CD14-positive monocyte (primary cell): ENCODE data around the gene DPP10. TPM values are rescaled to one million over a fixed set of nuclear protein-coding genes. Genes with fewer than 3 reads are reported as not detected.

Experiments
- DNase-seq, 3 donors: peaks; one replicate each; pipeline ENCODE4 v3.0.0-alpha.2; 2011 to 2022
- H2AFZ ChIP-seq: 2 replicates; pipeline ENCODE4 v1.6.0; 2012; ENCODE audit warnings: mild to moderate bottlenecking, low read depth, low read length, inconsistent platforms; ENCODE audit not compliant: insufficient read depth, poor library complexity, severe bottlenecking
- H3K27ac ChIP-seq, 2 donors: 1 replicate in 1 of 2; 2 replicates in 1 of 2; pipeline ENCODE4 v1.5.1; 2012 to 2013; ENCODE audit warnings: low read length in 2 of 2, control low read depth in 1 of 2, inconsistent platforms in 1 of 2, low read depth in 1 of 2, mild to moderate bottlenecking in 1 of 2
- H3K27me3 ChIP-seq, 2 donors: one replicate each; pipeline versions ENCODE4 v1.6.0 to v1.6.1; 2011 to 2013; ENCODE audit warnings: low read length in 2 of 2; ENCODE audit not compliant: control insufficient read depth in 2 of 2, insufficient read depth in 2 of 2
- H3K36me3 ChIP-seq, 2 donors: replicated peaks in 1 of 2; 1 replicate in 1 of 2; 2 replicates in 1 of 2; pipeline versions ENCODE4 v1.5.1 to v1.6.1; 2012 to 2013; ENCODE audit warnings: low read length in 2 of 2, control low read depth in 1 of 2, inconsistent platforms in 1 of 2, mild to moderate bottlenecking in 1 of 2; ENCODE audit not compliant: insufficient read depth in 2 of 2, control insufficient read depth in 1 of 2
- H3K4me1 ChIP-seq, 2 donors: 1 replicate in 1 of 2; 2 replicates in 1 of 2; pipeline versions ENCODE4 v1.5.1 to v1.6.1; 2012 to 2013; ENCODE audit warnings: low read length in 2 of 2, control low read depth in 1 of 2, inconsistent platforms in 1 of 2, mild to moderate bottlenecking in 1 of 2, moderate library complexity in 1 of 2; ENCODE audit not compliant: insufficient read depth in 2 of 2, control insufficient read depth in 1 of 2
- H3K4me2 ChIP-seq: replicated peaks from 2 replicates; pipeline ENCODE3; 2012; ENCODE audit warnings: low read length, moderate library complexity, mild to moderate bottlenecking; ENCODE audit not compliant: poor library complexity, severe bottlenecking; ENCODE audit errors: extremely low read depth
- H3K4me3 ChIP-seq, 3 experiments: fragments of 200-600 bp in 1 of 3; sonication (generic) in 1 of 3; replicated peaks in 1 of 3; 1 replicate in 2 of 3; 2 replicates in 1 of 3; pipeline ENCODE4 v1.5.1; 2011 to 2013; ENCODE audit warnings: low read length in 3 of 3, mild to moderate bottlenecking in 3 of 3, control low read depth in 2 of 3, low read depth in 2 of 3, inconsistent platforms in 1 of 3, moderate library complexity in 1 of 3
- H3K79me2 ChIP-seq: 2 replicates; pipeline ENCODE4 v1.6.0; 2012; ENCODE audit warnings: mild to moderate bottlenecking, control low read depth, inconsistent platforms, low read length, moderate library complexity; ENCODE audit not compliant: insufficient read depth
- H3K9ac ChIP-seq: 2 replicates; pipeline ENCODE4 v1.6.0; 2017; ENCODE audit warnings: low read length, mild to moderate bottlenecking; ENCODE audit not compliant: insufficient read depth, poor library complexity, severe bottlenecking
- H3K9me3 ChIP-seq, 2 donors: replicated peaks in 1 of 2; 1 replicate in 1 of 2; 2 replicates in 1 of 2; pipeline versions ENCODE4 v1.5.1 to v1.6.1; 2012 to 2013; ENCODE audit warnings: low read length in 2 of 2, control low read depth in 1 of 2; ENCODE audit not compliant: control insufficient read depth in 1 of 2, insufficient read depth in 1 of 2
- H4K20me1 ChIP-seq: 2 replicates; pipeline ENCODE4 v1.6.0; 2012; ENCODE audit warnings: mild to moderate bottlenecking, low read length, control low read depth, moderate library complexity; ENCODE audit not compliant: insufficient read depth
- H3K27ac Mint-ChIP-seq, 7 donors: one replicate each; pipeline ENCODE4 v1.8.0; 2020; ENCODE audit warnings: mild to moderate bottlenecking in 7 of 7, mixed read lengths in 7 of 7, moderate library complexity in 6 of 7, inconsistent platforms in 2 of 7
- H3K27me3 Mint-ChIP-seq, 3 donors: one replicate each; pipeline ENCODE4 v1.8.0; 2021 to 2022; ENCODE audit warnings: low read depth in 3 of 3, mild to moderate bottlenecking in 3 of 3, mixed read lengths in 3 of 3, moderate library complexity in 3 of 3, inconsistent platforms in 1 of 3
- H3K36me3 Mint-ChIP-seq, 2 donors: one replicate each; pipeline ENCODE4 v1.8.0; 2020; ENCODE audit warnings: mixed read lengths in 2 of 2, inconsistent platforms in 1 of 2, mild to moderate bottlenecking in 1 of 2
- H3K4me1 Mint-ChIP-seq: one replicate; pipeline ENCODE4 v1.8.0; 2020; ENCODE audit warnings: mild to moderate bottlenecking, mixed read lengths
- H3K4me3 Mint-ChIP-seq, 2 donors: one replicate each; pipeline ENCODE4 v1.8.0; 2020; ENCODE audit warnings: mild to moderate bottlenecking in 2 of 2, mixed read lengths in 2 of 2, moderate library complexity in 1 of 2
- H3K9me3 Mint-ChIP-seq, 7 donors: one replicate each; pipeline ENCODE4 v1.8.0; 2020 to 2022; ENCODE audit warnings: mixed read lengths in 7 of 7, mild to moderate bottlenecking in 6 of 7, moderate library complexity in 6 of 7, inconsistent platforms in 2 of 7
- WGBS: methylation state at CpG from one replicate; pipeline ENCODE4 v1.1.5; 2013; ENCODE audit warnings: missing lambda C conversion rate; ENCODE audit not compliant: insufficient coverage; 5-methylcytosine and 5-hydroxymethylcytosine counted together
- intact Hi-C, 2 donors: fragments of 100-400 bp; cut with micrococcal nuclease; formaldehyde crosslinking; loops; one replicate each; pipeline versions ENCODE4 v1.15.0 to v1.15.1; 2023
- polyA plus RNA-seq, 3 donors: library from polyadenylated mRNA; depleted of rRNA in 1 of 3; unstranded in 2 of 3; stranded (reverse) in 1 of 3; fragments of 300-500 nt in 2 of 3; fragments of >200 nt in 1 of 3; fragmentation: Illumina TruSeq in 2 of 3; gene quantifications; 1 replicate in 2 of 3; 2 replicates in 1 of 3; pipeline ENCODE4 v1.2.3, GENCODE V29; 2012 to 2021
- TF ChIP-seq, protein P1 (sequence below): fragments of 200-600 bp; IDR thresholded peaks from one replicate; pipeline ENCODE4 v1.8.0; 2022; ENCODE audit warnings: antibody characterized with exemption, mild to moderate bottlenecking

The DPP10 gene
- polyA plus RNA-seq, 3 donors, result not detected

DNA sequence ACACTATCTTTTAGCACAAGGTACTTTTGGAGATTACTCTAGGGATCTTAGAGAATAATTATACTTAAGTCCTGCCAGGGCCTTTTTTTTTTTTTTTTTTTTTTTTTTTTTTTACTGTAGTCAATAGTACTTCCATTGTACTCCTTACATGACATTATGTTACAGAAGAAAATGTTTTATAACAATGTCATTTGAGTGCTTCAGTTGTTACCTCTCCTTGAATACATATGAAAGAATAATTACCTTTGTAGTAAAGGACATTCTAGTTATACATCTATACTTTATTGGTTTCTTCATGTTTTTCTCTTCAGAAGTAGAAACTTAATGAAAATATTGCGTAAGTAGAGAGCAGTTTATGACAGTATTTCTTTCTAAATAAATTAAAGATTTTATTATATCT is 834.9 kb downstream of the DPP10 start:
- H3K4me2 ChIP-seq, result no peak overlapping the region

DNA sequence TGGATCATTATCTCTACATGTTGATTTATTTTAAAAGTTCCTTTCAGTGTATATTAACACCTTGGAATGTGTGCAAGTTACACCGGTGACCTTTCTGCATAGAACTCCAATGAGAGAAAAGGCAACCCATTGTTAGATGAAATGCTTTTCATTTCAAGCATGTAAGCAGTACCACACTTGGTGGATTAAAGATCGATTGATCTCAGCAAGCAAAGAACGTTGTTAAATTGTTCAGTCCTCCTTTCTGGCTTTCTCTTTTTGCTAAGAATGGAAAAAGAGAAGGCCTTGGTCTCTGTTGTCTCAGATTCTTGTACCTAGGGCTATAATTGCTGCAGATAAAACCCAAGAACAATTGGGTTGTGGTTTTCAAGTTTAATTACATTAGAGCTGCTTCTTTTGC is 843.0 kb downstream of the DPP10 start:
- no peaks in the 10 kb centered on the region for H3K4me1 Mint-ChIP-seq
- no peak for DNase-seq
- H3K36me3 Mint-ChIP-seq, result no peaks in the 10 kb centered on the region
- Histone ChIP-seq H3K9me3 (no peaks in the 10 kb centered on the region), H4K20me1 (no peaks in the 10 kb centered on the region), H3K4me3 (no peak overlapping the region), H3K27me3 (no peaks in the 10 kb centered on the region), H3K4me1 (no peaks in the 10 kb centered on the region), H3K27ac (no peak overlapping the region), H2AFZ (no peak overlapping the region), H3K9ac (no peak overlapping the region), H3K4me2 (no peak overlapping the region), H3K79me2 (no peaks in the 10 kb centered on the region), H3K36me3 (no peaks in the 10 kb centered on the region)
- no peak overlapping the region for H3K4me3 Mint-ChIP-seq
- no peaks in the 10 kb centered on the region for H3K27me3 Mint-ChIP-seq
- no peak overlapping the region for H3K27ac Mint-ChIP-seq
- WGBS, result 65% methylated on average over 2 of the region's 3 CpGs
- intact Hi-C loops, result no loop called here
- TF ChIP-seq, protein P1, sequence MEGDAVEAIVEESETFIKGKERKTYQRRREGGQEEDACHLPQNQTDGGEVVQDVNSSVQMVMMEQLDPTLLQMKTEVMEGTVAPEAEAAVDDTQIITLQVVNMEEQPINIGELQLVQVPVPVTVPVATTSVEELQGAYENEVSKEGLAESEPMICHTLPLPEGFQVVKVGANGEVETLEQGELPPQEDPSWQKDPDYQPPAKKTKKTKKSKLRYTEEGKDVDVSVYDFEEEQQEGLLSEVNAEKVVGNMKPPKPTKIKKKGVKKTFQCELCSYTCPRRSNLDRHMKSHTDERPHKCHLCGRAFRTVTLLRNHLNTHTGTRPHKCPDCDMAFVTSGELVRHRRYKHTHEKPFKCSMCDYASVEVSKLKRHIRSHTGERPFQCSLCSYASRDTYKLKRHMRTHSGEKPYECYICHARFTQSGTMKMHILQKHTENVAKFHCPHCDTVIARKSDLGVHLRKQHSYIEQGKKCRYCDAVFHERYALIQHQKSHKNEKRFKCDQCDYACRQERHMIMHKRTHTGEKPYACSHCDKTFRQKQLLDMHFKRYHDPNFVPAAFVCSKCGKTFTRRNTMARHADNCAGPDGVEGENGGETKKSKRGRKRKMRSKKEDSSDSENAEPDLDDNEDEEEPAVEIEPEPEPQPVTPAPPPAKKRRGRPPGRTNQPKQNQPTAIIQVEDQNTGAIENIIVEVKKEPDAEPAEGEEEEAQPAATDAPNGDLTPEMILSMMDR, result no peak
- H3K9me3 Mint-ChIP-seq, result peaks cover 0 to 3% (median 0%) of the 10 kb centered on the region in 7 donors

More for the DNA sequence above, 834.9 kb downstream of the DPP10 start:
- H2AFZ ChIP-seq, result no peak overlapping the region
- H3K27me3 Mint-ChIP-seq, result peaks cover 0 to 3% (median 2%) of the 10 kb centered on the region in 3 donors
- DNase-seq, result no peak
- no peaks in the 10 kb centered on the region for H3K79me2 ChIP-seq
- no peaks in the 10 kb centered on the region for H3K4me1 ChIP-seq
- H3K27me3 ChIP-seq, result no peaks in the 10 kb centered on the region
- no peaks in the 10 kb centered on the region for H4K20me1 ChIP-seq
- no peaks in the 10 kb centered on the region for H3K36me3 ChIP-seq
- intact Hi-C loops, result no loop called here
- H3K4me3 ChIP-seq, result no peak overlapping the region
- peaks cover 2 to 8% (median 3%) of the 10 kb centered on the region in 7 donors for H3K9me3 Mint-ChIP-seq
- no peaks in the 10 kb centered on the region for H3K4me1 Mint-ChIP-seq
- no peak overlapping the region for H3K27ac ChIP-seq
- TF ChIP-seq, protein P1, result no peak
- no peaks in the 10 kb centered on the region for H3K36me3 Mint-ChIP-seq
- H3K9ac ChIP-seq, result no peak overlapping the region
- no peak overlapping the region for H3K4me3 Mint-ChIP-seq
- H3K27ac Mint-ChIP-seq, result no peak overlapping the region
- whole genome bisulfite sequencing, result no CpG with 5 or more reads among the region's 1 CpG
- peaks cover 0 to 5% of the 10 kb centered on the region in 2 donors for H3K9me3 ChIP-seq
